Endothelial cell (in vitro differentiated cells): Measurements from ENCODE around the gene POLN. TPM values are rescaled to one million over a fixed set of nuclear protein-coding genes. Genes with fewer than 3 reads are reported as not detected.

Experiments used
- DNase-seq: peaks from one replicate; pipeline ENCODE4 v3.0.0; 2021; ENCODE audit warnings: low spot score
- H3K27ac Mint-ChIP-seq: one replicate; pipeline ENCODE4 v1.8.0; 2021; ENCODE audit warnings: mixed read lengths, inconsistent platforms; ENCODE audit not compliant: unreplicated experiment
- H3K27me3 Mint-ChIP-seq: one replicate; pipeline ENCODE4 v1.8.0; 2021; ENCODE audit warnings: mild to moderate bottlenecking, moderate library complexity, mixed read lengths, inconsistent platforms; ENCODE audit not compliant: unreplicated experiment
- H3K36me3 Mint-ChIP-seq: one replicate; pipeline ENCODE4 v1.8.0; 2021; ENCODE audit warnings: mild to moderate bottlenecking, low read depth, mixed read lengths, inconsistent platforms; ENCODE audit not compliant: unreplicated experiment
- H3K4me1 Mint-ChIP-seq: one replicate; pipeline ENCODE4 v1.8.0; 2021; ENCODE audit warnings: mild to moderate bottlenecking, mixed read lengths, inconsistent platforms; ENCODE audit not compliant: unreplicated experiment
- H3K4me3 Mint-ChIP-seq: one replicate; pipeline ENCODE4 v1.8.0; 2021; ENCODE audit warnings: mild to moderate bottlenecking, mixed read lengths, inconsistent platforms; ENCODE audit not compliant: unreplicated experiment
- H3K9me3 Mint-ChIP-seq: one replicate; pipeline ENCODE4 v1.8.0; 2021; ENCODE audit warnings: mixed read lengths, inconsistent platforms; ENCODE audit not compliant: unreplicated experiment
- CTCF ChIP-seq: fragments of 200-600 bp; sonication (generic); IDR thresholded peaks from one replicate; pipeline ENCODE4 v1.5.0; 2021; ENCODE audit warnings: antibody characterized with exemption; ENCODE audit not compliant: unreplicated experiment
- total RNA-seq: library from RNA; stranded (reverse); fragmentation: NEBNext Ultra II Directional; extraction: Animal tissue kit (Norgen Biotek cat#: 25700); gene quantifications from one replicate; pipeline ENCODE4 v1.2.1, GENCODE V29; 2021; ENCODE audit not compliant: unreplicated experiment

The POLN gene
- total RNA-seq, 1 donor from 2014 or later = 2.5 TPM

GRCh38 chr4:2253160-2254084 lies 11.5 kb upstream of the POLN start:
- no peak for DNase-seq
- Mint-ChIP-seq H3K27ac (no peak overlapping the region), H3K36me3 (peaks cover 28% of the 10 kb centered on the region), H3K4me3 (peak overlapping the region; percentile 77), H3K9me3 (no peaks in the 10 kb centered on the region), H3K4me1 (peaks cover 12% of the 10 kb centered on the region), H3K27me3 (peaks cover 18% of the 10 kb centered on the region)
- no peak for TF ChIP-seq CTCF

GRCh38 chr4:2252530-2253091 lies 10.7 kb upstream of the POLN start:
- Mint-ChIP-seq H3K9me3 (no peaks in the 10 kb centered on the region), H3K27ac (peak overlapping the region; percentile 24), H3K27me3 (peaks cover 21% of the 10 kb centered on the region), H3K36me3 (peaks cover 25% of the 10 kb centered on the region), H3K4me1 (peaks cover 12% of the 10 kb centered on the region), H3K4me3 (peak overlapping the region; percentile 77)
- DNase-seq = peak; percentile 2
- TF ChIP-seq CTCF = no peak

- Mint-ChIP-seq H3K4me3 (peak overlapping the region; percentile 42), H3K27me3 (peaks cover 22% of the 10 kb centered on the region), H3K4me1 (peaks cover 8% of the 10 kb centered on the region), H3K9me3 (no peaks in the 10 kb centered on the region), H3K27ac (no peak overlapping the region), H3K36me3 (peaks cover 23% of the 10 kb centered on the region)
- no peak for DNase-seq
- no peak for TF ChIP-seq CTCF
Measured at GRCh38 chr4:2251795-2252529, 10.0 kb upstream of the POLN start.

- no peak for DNase-seq
Measured at GRCh38 chr4:2251073-2251794, 9.3 kb upstream of the POLN start.

More at GRCh38 chr4:2251073-2251794, 9.3 kb upstream of the POLN start:
- Mint-ChIP-seq H3K36me3 (peaks cover 21% of the 10 kb centered on the region), H3K4me3 (no peak overlapping the region), H3K27ac (no peak overlapping the region), H3K27me3 (peaks cover 22% of the 10 kb centered on the region), H3K4me1 (peaks cover 7% of the 10 kb centered on the region), H3K9me3 (no peaks in the 10 kb centered on the region)
- TF ChIP-seq CTCF = no peak
